GM19099 (cell line): Measurements from ENCODE around the gene CREB3L1.
A peak's percentile ranks its signal among the peaks of the same experiment; 100 is the strongest.

Source experiments
- POLR2A ChIP-seq: IDR thresholded peaks from 3 replicates; pipeline ENCODE4 v1.6.1; 2011; ENCODE audit warnings: low read depth; ENCODE audit not compliant: insufficient read length; ENCODE audit errors: extremely low read depth

CREB3L1 gene

DNA sequence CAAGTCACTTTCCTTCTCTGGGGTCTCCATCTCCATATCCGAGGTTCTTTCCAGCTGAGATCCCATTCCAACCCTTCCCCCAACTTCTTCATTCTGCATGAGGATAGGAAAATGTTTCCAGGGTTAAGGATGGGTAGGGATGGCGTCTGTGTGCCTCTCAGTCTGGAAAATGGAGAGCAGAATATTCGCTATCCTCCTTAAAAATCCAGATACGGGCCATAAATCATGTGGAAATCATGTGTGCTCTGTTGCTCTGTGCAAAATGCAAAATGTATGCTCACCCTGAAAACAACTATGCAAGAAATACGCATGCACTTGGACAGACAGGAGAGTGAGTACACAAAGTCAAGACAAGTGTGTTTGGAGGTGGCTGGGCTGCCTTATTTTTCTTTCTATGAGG lies 3.2 kb downstream of the CREB3L1 start:
- no peak for TF ChIP-seq POLR2A

DNA sequence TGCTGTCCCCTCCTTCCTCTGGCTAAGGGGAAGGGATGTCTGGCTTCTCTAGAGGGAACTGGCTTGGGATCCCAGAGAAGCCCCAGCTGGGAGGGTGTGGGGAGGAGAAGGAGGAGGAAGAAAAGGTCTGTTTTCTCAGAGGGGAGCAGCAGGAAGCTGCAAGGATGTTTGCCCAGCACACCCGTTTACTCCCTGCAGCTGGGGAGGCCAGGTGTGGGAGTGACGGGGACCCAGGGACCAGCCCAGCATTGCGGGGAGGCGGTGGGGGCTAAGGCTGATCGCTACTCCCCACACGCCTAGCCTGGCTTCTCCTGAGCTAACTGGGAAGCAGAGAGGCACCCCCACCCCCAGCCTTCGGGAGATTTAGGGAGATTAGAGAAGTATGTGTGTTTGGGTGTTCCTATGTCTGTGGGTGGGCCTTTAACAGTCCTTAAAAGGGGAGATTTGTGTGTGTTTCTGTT lies 3.9 kb downstream of the CREB3L1 start:
- no peak for TF ChIP-seq POLR2A

DNA sequence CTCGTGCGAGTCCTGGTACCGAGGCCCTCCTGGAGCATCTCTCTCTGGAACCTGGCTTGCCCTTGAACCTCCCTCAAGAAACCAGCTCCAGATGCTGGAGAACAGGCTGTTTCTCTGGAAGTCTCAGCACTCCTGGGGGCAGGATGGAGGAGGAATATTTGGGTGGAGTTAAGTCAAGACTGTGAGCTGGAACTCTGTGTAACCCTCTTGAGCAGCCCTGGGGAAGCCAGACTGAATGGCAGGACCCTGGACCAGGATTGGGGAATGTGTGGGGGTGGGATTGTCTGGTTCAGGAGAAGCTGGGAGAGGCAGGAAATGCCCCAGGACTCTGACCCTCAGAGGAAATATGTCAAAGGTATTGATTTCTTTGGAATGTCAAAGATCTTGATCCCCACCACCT lies 7.7 kb downstream of the CREB3L1 start:
- TF ChIP-seq POLR2A: no peak

GRCh38 chr11:46285594-46286033 lies 8.2 kb downstream of the CREB3L1 start:
- TF ChIP-seq POLR2A: no peak

DNA sequence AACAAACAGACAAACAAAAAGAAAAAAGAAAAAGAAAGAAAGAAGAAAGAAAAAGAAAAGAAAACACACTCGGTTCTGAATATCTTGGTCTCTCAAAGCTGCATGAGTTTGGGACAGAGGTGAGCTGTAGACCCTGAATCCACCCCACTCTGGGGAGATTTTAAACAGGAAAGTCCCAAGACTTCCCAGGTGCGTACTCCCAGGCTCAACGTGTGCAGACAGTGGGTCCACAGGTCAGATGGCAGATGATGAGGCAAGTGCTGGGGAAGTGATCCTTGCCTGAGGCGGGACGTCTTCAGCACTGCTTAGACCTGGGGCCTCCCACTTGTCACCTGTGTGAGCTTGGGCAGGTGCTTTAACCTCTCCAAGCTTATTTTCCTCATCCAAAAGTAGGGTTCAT lies 9.3 kb downstream of the CREB3L1 start:
- no peak for TF ChIP-seq POLR2A

GRCh38 chr11:46288451-46288850 lies 11.0 kb downstream of the CREB3L1 start:
- no peak for TF ChIP-seq POLR2A

GRCh38 chr11:46290011-46290410 lies 12.5 kb downstream of the CREB3L1 start:
- no peak for TF ChIP-seq POLR2A

- TF ChIP-seq POLR2A: no peak
Observed at GRCh38 chr11:46290598-46291309, 13.3 kb downstream of the CREB3L1 start.

GRCh38 chr11:46291441-46292150 lies 14.1 kb downstream of the CREB3L1 start:
- no peak for TF ChIP-seq POLR2A

GRCh38 chr11:46293066-46293465 lies 15.6 kb downstream of the CREB3L1 start:
- TF ChIP-seq POLR2A: no peak

DNA sequence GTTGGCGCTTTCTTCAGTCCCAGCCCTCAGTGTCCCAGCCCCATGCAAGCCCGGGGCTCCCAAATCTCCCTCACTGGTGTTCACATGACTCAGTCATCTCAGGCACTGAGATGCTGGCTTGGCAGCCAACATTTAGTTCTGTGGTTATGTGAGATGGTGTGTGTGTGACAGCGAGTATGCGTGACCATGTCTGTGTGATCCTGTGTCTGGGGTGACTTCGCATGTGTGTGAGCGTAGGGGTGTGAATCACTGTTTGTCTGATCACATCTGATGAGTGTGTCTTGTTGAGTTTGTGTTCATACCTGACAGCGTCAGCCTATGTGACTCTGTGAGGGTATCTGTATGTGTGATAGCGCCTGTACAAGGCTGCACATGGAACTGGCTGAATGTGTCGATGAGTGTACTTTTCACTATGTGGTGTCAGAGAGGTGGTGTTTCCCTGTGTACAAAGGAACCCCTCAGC lies 16.2 kb downstream of the CREB3L1 start:
- no peak for TF ChIP-seq POLR2A

DNA sequence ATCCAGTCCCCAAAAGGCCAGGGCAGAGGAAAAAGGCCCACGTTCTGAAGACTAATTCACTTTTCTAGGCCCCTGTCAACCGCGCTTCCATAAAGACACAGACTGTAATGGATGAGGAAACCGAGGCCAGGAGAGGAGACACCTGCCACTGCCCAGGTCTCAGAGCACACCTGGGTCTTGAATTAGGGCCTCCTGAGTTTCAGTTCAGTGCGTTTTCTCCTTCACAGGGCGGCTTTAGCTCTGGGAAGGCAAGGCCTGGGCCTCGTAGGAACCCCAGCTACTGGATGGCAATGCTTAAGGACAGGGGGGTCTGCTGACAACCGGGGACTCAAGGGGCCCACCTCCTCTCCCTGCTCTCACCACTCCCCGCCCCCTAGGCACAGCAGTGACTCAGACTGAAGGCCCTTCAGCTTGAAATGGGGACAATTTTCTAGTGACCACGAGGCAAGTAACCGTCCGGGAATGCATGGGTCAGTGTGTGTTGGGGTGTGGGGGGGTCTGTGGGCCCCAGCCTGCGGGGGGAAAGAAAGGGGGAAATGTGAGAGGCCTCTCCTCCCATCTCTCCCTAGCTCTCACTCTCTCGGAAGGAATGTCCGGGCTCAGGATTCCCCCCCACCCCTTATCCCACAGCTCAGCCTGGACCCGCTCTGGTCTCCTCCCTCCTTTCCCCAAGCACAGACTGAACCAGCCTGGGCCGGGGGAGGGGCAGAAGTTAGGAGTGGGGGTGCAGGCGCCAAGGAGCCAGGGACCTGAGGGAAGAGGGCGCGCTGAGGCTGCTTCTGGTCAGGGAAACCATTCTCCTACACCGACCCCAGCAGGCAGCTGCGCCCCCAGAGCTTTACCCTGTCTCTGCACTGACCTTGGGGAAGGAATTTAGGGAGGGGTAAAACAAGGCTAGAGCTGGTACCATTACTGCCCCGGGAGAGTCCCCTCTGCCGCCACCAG lies 17.2 kb downstream of the CREB3L1 start:
- no peak for TF ChIP-seq POLR2A

DNA sequence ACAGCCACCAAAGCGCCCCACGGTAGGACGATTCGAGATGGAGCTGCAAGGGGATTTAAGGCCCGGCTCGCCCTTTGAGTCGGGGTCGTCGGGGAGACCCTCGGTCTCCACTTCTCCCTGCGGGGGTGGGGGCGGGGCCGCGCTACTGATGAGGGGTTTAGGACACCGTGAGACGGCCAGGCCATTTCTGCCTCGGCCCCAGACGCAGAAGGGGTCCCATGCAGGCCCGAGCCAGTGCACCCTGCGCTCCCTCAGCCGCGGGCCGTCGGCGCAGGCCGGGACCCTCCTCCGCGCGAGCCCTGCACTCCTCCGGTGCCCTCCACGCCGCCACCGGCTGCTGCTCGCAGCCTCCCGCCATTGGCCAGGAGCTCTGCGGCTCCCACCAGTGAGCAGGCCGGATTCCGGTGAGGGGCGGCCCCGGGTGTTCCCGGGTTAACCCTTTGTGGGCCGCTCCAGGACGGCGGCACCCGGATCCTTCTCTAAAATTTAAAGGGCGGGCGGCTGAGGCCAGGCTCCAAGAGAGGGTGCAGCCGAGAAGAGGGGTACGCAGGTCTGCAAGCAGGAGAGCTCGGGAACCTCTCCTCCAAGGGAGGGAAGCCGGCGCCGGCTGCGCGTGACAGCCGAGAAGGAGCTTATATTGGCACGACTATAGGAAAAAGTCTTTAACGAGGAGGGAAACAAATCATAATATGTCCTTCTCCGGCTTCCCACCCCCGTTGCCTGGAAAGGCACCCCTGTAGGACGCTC lies 18.0 kb downstream of the CREB3L1 start:
- TF ChIP-seq POLR2A: peak; percentile 20

DNA sequence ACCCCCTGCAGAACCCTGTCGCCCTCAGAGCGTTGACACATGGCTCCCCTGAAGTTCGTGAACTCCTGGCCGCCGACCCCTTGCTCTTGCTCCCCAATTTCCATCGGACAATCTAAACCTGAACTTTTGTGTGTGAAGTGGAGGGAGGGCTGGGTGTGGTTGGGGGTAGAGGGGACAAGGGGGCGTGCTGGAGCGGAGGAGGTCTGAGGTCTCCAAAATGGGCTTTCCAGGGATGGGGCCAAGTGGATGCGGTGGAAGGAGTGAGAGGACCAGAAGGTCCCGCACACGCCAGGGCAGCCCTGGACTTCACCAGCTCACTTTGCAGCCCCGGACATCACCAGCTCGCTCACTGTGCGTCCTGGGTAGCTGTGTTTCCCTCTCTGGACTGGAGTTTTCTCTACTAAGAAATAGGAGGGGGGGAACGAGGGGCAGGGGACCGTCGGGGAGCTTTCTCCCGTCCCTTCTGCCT lies 18.6 kb downstream of the CREB3L1 start:
- no peak for TF ChIP-seq POLR2A
